HepG2 (cell line): ENCODE data around the gene ZNF786. TPM values are rescaled to one million over a fixed set of nuclear protein-coding genes. Genes with fewer than 3 reads are reported as not detected.
A peak's percentile ranks its signal among the peaks of the same experiment; 100 is the strongest.

Source experiments
- ASH2L ChIP-seq: fragments of 300-600, 200-600 bp; sonication (generic); IDR thresholded peaks from 2 replicates; pipeline ENCODE4 v1.7.0; 2017; ENCODE audit warnings: low read depth, mild to moderate bottlenecking, moderate library complexity, mixed read lengths, low read length; ENCODE audit not compliant: insufficient read length
- CBX1 ChIP-seq: IDR thresholded peaks from one replicate; pipeline ENCODE4 v1.6.1; 2016; ENCODE audit warnings: antibody characterized with exemption, low read depth
- GATA4 ChIP-seq: sonication (generic); IDR thresholded peaks from 2 replicates; pipeline ENCODE4 v1.6.1; 2016; ENCODE audit warnings: antibody characterized with exemption, low read depth, borderline replicate concordance
- RXRA ChIP-seq: sonication (generic); formaldehyde crosslinking; IDR thresholded peaks from 2 replicates; pipeline ENCODE4 v1.5.1; 2020; ENCODE audit warnings: missing genetic modification reagents
- SAFB2 ChIP-seq: sonication (generic); formaldehyde crosslinking; IDR thresholded peaks from 2 replicates; pipeline ENCODE4 v1.5.1; 2020; ENCODE audit warnings: missing genetic modification reagents, low read depth, mild to moderate bottlenecking, borderline replicate concordance
- SPEN ChIP-seq: sonication (generic); formaldehyde crosslinking; IDR thresholded peaks from 2 replicates; pipeline ENCODE4 v1.5.1; 2020; ENCODE audit warnings: low read depth, mild to moderate bottlenecking, missing genetic modification reagents
- TCF12 ChIP-seq, 2 experiments: fragments of 450-650 bp in 1 of 2; sonication (generic) in 1 of 2; formaldehyde crosslinking in 1 of 2; IDR thresholded peaks; 2 replicates each; pipeline versions ENCODE4 v1.6.1 to v1.8.0; 2017 to 2022; ENCODE audit warnings: antibody characterized with exemption in 1 of 2, mild to moderate bottlenecking in 1 of 2, missing genetic modification reagents in 1 of 2, moderate library complexity in 1 of 2
- ZIK1 ChIP-seq: sonication (generic); formaldehyde crosslinking; IDR thresholded peaks from 2 replicates; pipeline ENCODE4 v1.5.0; 2020; ENCODE audit warnings: mild to moderate bottlenecking, low read depth, missing genetic modification reagents, borderline replicate concordance
- ZNF101 ChIP-seq: sonication (generic); formaldehyde crosslinking; IDR thresholded peaks from 2 replicates; pipeline ENCODE4 v1.4.0; 2020; ENCODE audit warnings: mild to moderate bottlenecking, low read depth, missing genetic modification reagents, borderline replicate concordance
- ZNF180 ChIP-seq: sonication (generic); formaldehyde crosslinking; IDR thresholded peaks from 2 replicates; pipeline ENCODE4 v1.4.0; 2020; ENCODE audit warnings: low read depth, missing genetic modification reagents, borderline replicate concordance
- ZNF331 ChIP-seq: sonication (generic); formaldehyde crosslinking; IDR thresholded peaks from 2 replicates; pipeline ENCODE4 v1.4.0; 2020; ENCODE audit warnings: missing genetic modification reagents
- ZNF382 ChIP-seq: sonication (generic); formaldehyde crosslinking; IDR thresholded peaks from 2 replicates; pipeline ENCODE4 v1.5.0; 2020; ENCODE audit warnings: missing genetic modification reagents, mild to moderate bottlenecking, borderline replicate concordance
- ZNF460 ChIP-seq: sonication (generic); formaldehyde crosslinking; IDR thresholded peaks from 2 replicates; pipeline ENCODE4 v1.5.1; 2020; ENCODE audit warnings: missing genetic modification reagents, mild to moderate bottlenecking, borderline replicate concordance
- ZNF546 ChIP-seq: sonication (generic); formaldehyde crosslinking; conservative IDR thresholded peaks from 2 replicates; pipeline ENCODE4 v1.8.1; 2023; ENCODE audit warnings: mild to moderate bottlenecking, missing genetic modification reagents
- ZNF589 ChIP-seq: sonication (generic); formaldehyde crosslinking; conservative IDR thresholded peaks from 2 replicates; pipeline ENCODE4 v1.8.0; 2022; ENCODE audit warnings: mild to moderate bottlenecking, moderate library complexity, missing genetic modification reagents
- ZNF776 ChIP-seq: sonication (generic); formaldehyde crosslinking; IDR thresholded peaks from 2 replicates; pipeline ENCODE4 v1.4.0; 2020; ENCODE audit warnings: mild to moderate bottlenecking, missing genetic modification reagents
- polyA plus RNA-seq, 8 experiments: library from polyadenylated mRNA; depleted of rRNA in 3 of 8; stranded (reverse) in 7 of 8; unstranded in 1 of 8; fragments of >200 nt; fragmentation: Illumina TruSeq in 4 of 8; extraction: Trizol in 4 of 8; gene quantifications; 2 replicates each; pipeline versions ENCODE4 v1.2.1 to v1.2.3, GENCODE V29; 2011 to 2016; ENCODE audit warnings: low read depth in 4 of 8, missing spikeins in 1 of 8, mixed read lengths in 1 of 8; ENCODE audit not compliant: insufficient read depth in 1 of 8
- total RNA-seq, 5 experiments: library from RNA; depleted of rRNA; stranded (reverse); fragments of >200 nt; fragmentation: Illumina TruSeq; extraction: Trizol; gene quantifications; 2 replicates each; pipeline ENCODE4 v1.2.3, GENCODE V29; 2016; ENCODE audit warnings: low read depth in 1 of 5
- TF ChIP-seq, protein P1 (sequence below): sonication (generic); formaldehyde crosslinking; IDR thresholded peaks from 2 replicates; pipeline ENCODE4 v1.4.0; 2020; ENCODE audit warnings: mild to moderate bottlenecking, missing genetic modification reagents
- TF ChIP-seq, protein P2 (sequence below): IDR thresholded peaks from 2 replicates; pipeline ENCODE4 v1.6.1; 2016; ENCODE audit warnings: missing biosample characterization, missing genetic modification reagents, low read depth

The ZNF786 gene
- total and polyA plus RNA-seq, 2 of the 13 experiments (the other 11 are each of a cell fraction or from before 2014, with no cell fraction given) = 2.0 to 4.0 TPM

DNA sequence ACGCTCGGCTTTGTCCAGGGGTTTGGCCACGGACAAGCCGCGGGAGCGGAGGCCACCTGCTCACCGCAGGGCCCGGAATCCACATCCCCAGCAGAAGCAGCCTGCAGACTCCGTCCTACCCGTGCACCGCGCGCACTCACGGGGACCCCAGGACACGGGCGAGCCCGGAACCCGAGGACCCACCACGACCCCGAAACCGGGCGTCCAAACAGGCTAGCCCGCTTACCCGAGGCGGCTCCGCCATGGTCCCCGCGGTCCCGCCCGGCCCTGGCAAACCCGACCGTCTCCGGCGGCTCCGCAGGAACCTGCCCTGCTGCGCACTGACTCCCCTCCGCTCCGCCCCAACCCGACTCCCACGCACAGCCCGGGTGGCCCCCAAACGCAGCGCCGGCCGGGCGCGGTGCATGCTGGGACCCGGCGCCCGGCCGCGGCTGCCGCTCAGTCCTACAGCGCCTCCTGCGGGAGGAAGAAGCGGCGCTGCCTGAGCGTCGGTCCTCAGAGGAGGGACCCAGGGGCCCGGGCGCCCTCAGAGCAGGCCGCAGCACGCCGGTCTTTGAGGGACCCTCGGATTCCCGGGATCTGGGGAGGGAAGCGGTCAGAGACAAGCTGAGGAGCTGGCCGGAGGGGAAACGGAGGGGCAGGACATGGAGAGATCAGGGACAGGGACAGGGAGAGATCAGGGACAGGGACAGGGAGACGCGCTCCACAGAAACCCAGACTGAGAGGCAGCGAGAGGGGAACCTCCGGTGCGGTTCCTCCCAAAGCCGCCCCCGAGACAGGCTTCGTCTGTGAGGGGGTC is at the start of gene ZNF786 (continued):
- TF ChIP-seq, protein P1, sequence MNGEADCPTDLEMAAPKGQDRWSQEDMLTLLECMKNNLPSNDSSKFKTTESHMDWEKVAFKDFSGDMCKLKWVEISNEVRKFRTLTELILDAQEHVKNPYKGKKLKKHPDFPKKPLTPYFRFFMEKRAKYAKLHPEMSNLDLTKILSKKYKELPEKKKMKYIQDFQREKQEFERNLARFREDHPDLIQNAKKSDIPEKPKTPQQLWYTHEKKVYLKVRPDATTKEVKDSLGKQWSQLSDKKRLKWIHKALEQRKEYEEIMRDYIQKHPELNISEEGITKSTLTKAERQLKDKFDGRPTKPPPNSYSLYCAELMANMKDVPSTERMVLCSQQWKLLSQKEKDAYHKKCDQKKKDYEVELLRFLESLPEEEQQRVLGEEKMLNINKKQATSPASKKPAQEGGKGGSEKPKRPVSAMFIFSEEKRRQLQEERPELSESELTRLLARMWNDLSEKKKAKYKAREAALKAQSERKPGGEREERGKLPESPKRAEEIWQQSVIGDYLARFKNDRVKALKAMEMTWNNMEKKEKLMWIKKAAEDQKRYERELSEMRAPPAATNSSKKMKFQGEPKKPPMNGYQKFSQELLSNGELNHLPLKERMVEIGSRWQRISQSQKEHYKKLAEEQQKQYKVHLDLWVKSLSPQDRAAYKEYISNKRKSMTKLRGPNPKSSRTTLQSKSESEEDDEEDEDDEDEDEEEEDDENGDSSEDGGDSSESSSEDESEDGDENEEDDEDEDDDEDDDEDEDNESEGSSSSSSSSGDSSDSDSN (CRISPR knock-in tag) = peak; percentile 97
- peak; percentile 95 for TF ChIP-seq SPEN (CRISPR knock-in tag)
- TF ChIP-seq ZNF776 = peak; percentile 17; the same call in 1 of the 2 replicates
- peak; percentile 27; the same call in 1 of the 2 replicates for TF ChIP-seq ZNF546
- TF ChIP-seq, protein P2, sequence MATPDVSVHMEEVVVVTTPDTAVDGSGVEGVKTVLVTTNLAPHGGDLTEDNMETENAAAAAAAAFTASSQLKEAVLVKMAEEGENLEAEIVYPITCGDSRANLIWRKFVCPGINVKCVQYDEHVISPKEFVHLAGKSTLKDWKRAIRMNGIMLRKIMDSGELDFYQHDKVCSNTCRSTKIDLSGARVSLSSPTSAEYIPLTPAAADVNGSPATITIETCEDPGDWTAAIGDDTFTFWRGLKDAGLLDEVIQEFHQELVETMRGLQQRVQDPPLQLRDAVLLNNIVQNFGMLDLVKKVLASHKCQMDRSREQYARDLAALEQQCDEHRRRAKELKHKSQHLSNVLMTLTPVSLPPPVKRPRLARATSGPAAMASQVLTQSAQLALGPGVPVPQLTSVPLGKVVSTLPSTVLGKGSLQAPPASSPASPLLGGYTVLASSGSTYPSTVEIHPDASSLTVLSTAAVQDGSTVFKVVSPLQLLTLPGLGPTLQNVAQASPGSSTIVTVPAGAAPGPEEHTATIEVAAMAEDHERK (CRISPR knock-in tag) = peak; percentile 47; the same call in 1 of the 2 replicates
- peak; percentile 50; the same call in 1 of the 2 replicates for TF ChIP-seq ZNF589 (CRISPR knock-in tag)
- TF ChIP-seq SAFB2 = peak; percentile 91; the same call in 1 of the 2 replicates
- peak; percentile 90; the same call in 1 of the 2 replicates for TF ChIP-seq ZIK1 (CRISPR knock-in tag)
- 0 out of 2 replicates have a peak, but pooled peaks have one; percentile 59 for TF ChIP-seq GATA4
- TF ChIP-seq TCF12 (IDR thresholded peaks at IDR 0.05) = no peak
- peak; percentile 86 for TF ChIP-seq TCF12 (CRISPR knock-in tag; IDR thresholded peaks at IDR 0.05)
- no peak; the same call in 1 of the 2 replicates for TF ChIP-seq ZNF180 (CRISPR knock-in tag)
- TF ChIP-seq ZNF460 (CRISPR knock-in tag) = no peak; the same call in 1 of the 2 replicates
- no peak for TF ChIP-seq ZNF382 (CRISPR knock-in tag)
- TF ChIP-seq ZNF331 (CRISPR knock-in tag) = 0 out of 2 replicates have a peak, but pooled peaks have one; percentile 31
- peak; percentile 88 for TF ChIP-seq ASH2L
- TF ChIP-seq RXRA (CRISPR knock-in tag) = peak; percentile 33; the same call in 1 of the 2 replicates
- peak; percentile 70; the same call in 1 of the 2 replicates for TF ChIP-seq ZNF101 (CRISPR knock-in tag)
- peak; percentile 65 for TF ChIP-seq CBX1
